NCI-H2107 (cell line): ENCODE measurements around the gene C6orf52.
"Not testable (repeated sequence)": the region's sequence is repeated elsewhere in the genome, so short reads cannot be mapped to it uniquely, and the experiment has no call there.

Source experiments
- DNase-seq: peaks from one replicate; lab custom pipeline; 2025; lab: John Stamatoyannopoulos, UW

Gene C6orf52

GRCh38 chr6:10695086-10695657, 756 bp upstream of the C6orf52 start:
- no peak for DNase-seq

- no peak for DNase-seq
These were observed 1.4 kb downstream of the C6orf52 start for GRCh38 chr6:10692965-10693538.

GRCh38 chr6:10690651-10691445, 3.6 kb downstream of the C6orf52 start:
- DNase-seq, result no peak

- DNase-seq, result no peak
These were observed 6.8 kb downstream of the C6orf52 start for GRCh38 chr6:10687582-10687981.

- DNase-seq, result no peak
These were observed 7.5 kb downstream of the C6orf52 start for GRCh38 chr6:10686901-10687300.

GRCh38 chr6:10685092-10685915, 9.1 kb downstream of the C6orf52 start:
- no peak for DNase-seq

- no peak for DNase-seq
These were observed 9.8 kb downstream of the C6orf52 start for GRCh38 chr6:10684618-10685017.

GRCh38 chr6:10682355-10682988, 11.9 kb downstream of the C6orf52 start:
- no peak for DNase-seq

GRCh38 chr6:10681795-10682194, 12.6 kb downstream of the C6orf52 start:
- DNase-seq, result no peak

GRCh38 chr6:10678456-10678855, 16.0 kb downstream of the C6orf52 start:
- DNase-seq, result no peak

GRCh38 chr6:10676403-10676802, 18.0 kb downstream of the C6orf52 start:
- no peak for DNase-seq

- no peak for DNase-seq
These were observed 26.1 kb downstream of the C6orf52 start for GRCh38 chr6:10668126-10668917.

- not testable (repeated sequence) for DNase-seq
These were observed 28.8 kb downstream of the C6orf52 start for GRCh38 chr6:10665595-10665994.

- DNase-seq, result no peak
These were observed 31.7 kb downstream of the C6orf52 start for GRCh38 chr6:10662742-10663141.

- DNase-seq, result no peak
These were observed 32.2 kb downstream of the C6orf52 start for GRCh38 chr6:10662207-10662606.

GRCh38 chr6:10660431-10661191, 33.8 kb downstream of the C6orf52 start:
- DNase-seq, result not testable (repeated sequence)

- no peak for DNase-seq
These were observed 34.6 kb downstream of the C6orf52 start for GRCh38 chr6:10659699-10660348.

GRCh38 chr6:10658910-10659698, 35.3 kb downstream of the C6orf52 start:
- no peak for DNase-seq

- no peak for DNase-seq
These were observed 38.8 kb downstream of the C6orf52 start for GRCh38 chr6:10655508-10656055.
